ENCODE results near the gene ADK.

- TF ChIP-seq CTCF (IDR thresholded peaks at IDR 0.05; ENCODE audit: insufficient read depth, low read length) (no peak), REST (IDR thresholded peaks at IDR 0.05; ENCODE audit: insufficient replicate concordance, low read depth) (no peak), POLR2AphosphoS5 (IDR thresholded peaks at IDR 0.05; ENCODE audit: low read depth) (no peak), SPI1 (IDR thresholded peaks at IDR 0.05; ENCODE audit: borderline replicate concordance, low read depth) (no peak)
These were observed 139.7 kb downstream of the ADK start for GRCh38 chr10:74290708-74291107.

All from HL-60 (cell line).